Measurements from ENCODE around the gene MMP10.

GRCh38 chr11:102824556-102824955 is 44.1 kb upstream of the MMP10 start:
- no peak for TF ChIP-seq EZH2phosphoT487 (IDR thresholded peaks at IDR 0.05)
- TF ChIP-seq CTCF (IDR thresholded peaks at IDR 0.05) = no peak
- TF ChIP-seq EZH2 (IDR thresholded peaks at IDR 0.05) = no peak

All from neural progenitor cell (in vitro differentiated cells).